Smooth muscle cell (in vitro differentiated cells): ENCODE measurements around the gene PEA15. TPM values are rescaled to one million over a fixed set of nuclear protein-coding genes. Genes with fewer than 3 reads are reported as not detected.

Source experiments
- DNase-seq: peaks from one replicate; lab custom pipeline; 2025; ENCODE audit not compliant: unreplicated experiment; lab: John Stamatoyannopoulos, UW
- H2AFZ ChIP-seq: fragments of 200-600 bp; sonication (generic); 2 replicates; pipeline ENCODE4 v1.6.0; 2016; ENCODE audit warnings: antibody characterized with exemption, low read depth, mild to moderate bottlenecking
- H3F3A ChIP-seq: fragments of 200-600 bp; sonication (generic); 2 replicates; pipeline ENCODE4 v1.6.0; 2017; ENCODE audit warnings: antibody characterized with exemption, low read depth
- H3K27ac ChIP-seq: fragments of 200-600 bp; sonication (generic); 2 replicates; pipeline ENCODE4 v1.5.1; 2016; ENCODE audit warnings: low read depth, mild to moderate bottlenecking
- H3K27me3 ChIP-seq: fragments of 200-600 bp; sonication (generic); 2 replicates; pipeline ENCODE4 v1.6.1; 2016; ENCODE audit warnings: low read depth, mild to moderate bottlenecking
- H3K36me3 ChIP-seq: fragments of 200-600 bp; sonication (generic); 2 replicates; pipeline ENCODE4 v1.5.1; 2016; ENCODE audit warnings: low read depth
- H3K4me1 ChIP-seq: fragments of 200-600 bp; sonication (generic); 2 replicates; pipeline ENCODE4 v1.5.1; 2016; ENCODE audit warnings: low read depth
- H3K4me2 ChIP-seq: fragments of 200-600 bp; sonication (generic); 2 replicates; pipeline ENCODE4 v1.6.0; 2016; ENCODE audit warnings: mild to moderate bottlenecking
- H3K4me3 ChIP-seq: fragments of 200-600 bp; sonication (generic); 2 replicates; pipeline ENCODE4 v1.5.1; 2016; ENCODE audit warnings: mild to moderate bottlenecking
- H3K79me2 ChIP-seq: fragments of 200-600 bp; sonication (generic); 2 replicates; pipeline ENCODE4 v1.6.0; 2016; ENCODE audit warnings: low read depth, mild to moderate bottlenecking
- H3K9ac ChIP-seq: fragments of 200-600 bp; sonication (generic); 2 replicates; pipeline ENCODE4 v1.6.0; 2016; ENCODE audit warnings: low read depth
- H3K9me3 ChIP-seq: fragments of 200-600 bp; sonication (generic); replicated peaks from 2 replicates; pipeline ENCODE4 v1.5.1; 2016; ENCODE audit warnings: low read depth
- H4K20me1 ChIP-seq: fragments of 200-600 bp; sonication (generic); 2 replicates; pipeline ENCODE4 v1.6.0; 2016; ENCODE audit warnings: low read depth
- CTCF ChIP-seq: fragments of 200-600 bp; sonication (generic); IDR thresholded peaks from 2 replicates; pipeline ENCODE4 v1.5.1; 2017; ENCODE audit warnings: borderline replicate concordance, mild to moderate bottlenecking, antibody characterized with exemption; ENCODE audit not compliant: insufficient read depth, poor library complexity, severe bottlenecking
- WGBS: methylation state at CpG from one replicate; pipeline ENCODE4 v1.1.7; 2016; ENCODE audit warnings: low lambda C conversion rate; 5-methylcytosine and 5-hydroxymethylcytosine counted together
- polyA plus RNA-seq: library from polyadenylated mRNA; unstranded; fragments of >200 nt; fragmentation: Nextera tagmentation; extraction: Ambion mirVana; gene quantifications from 2 replicates; pipeline ENCODE4 v1.2.1, GENCODE V29; 2016
- total RNA-seq: library from RNA; depleted of rRNA; stranded (reverse); fragments of >200 nt; gene quantifications from 2 replicates; pipeline ENCODE4 v1.2.3, GENCODE V29; 2014

PEA15 gene
- total and polyA plus RNA-seq, 2 experiments from 2014 or later, result 73.1 to 115 TPM

DNA sequence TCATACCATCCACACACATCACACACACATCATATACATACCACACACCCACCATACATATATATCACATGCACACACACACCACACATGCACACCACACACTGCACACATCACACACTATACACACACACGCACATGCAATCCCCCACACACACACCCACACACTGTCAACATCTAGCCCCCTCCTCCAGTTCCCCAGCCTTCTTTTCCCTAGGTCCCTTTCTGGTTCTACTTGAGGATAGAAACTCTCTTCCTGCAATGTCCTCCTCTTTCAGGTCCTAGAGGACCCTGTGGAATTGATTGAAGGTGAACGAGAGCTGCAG is 10.5 kb upstream of the PEA15 start:
- Histone ChIP-seq H3K4me1 (peaks cover 10% of the 10 kb centered on the region), H2AFZ (no peak overlapping the region), H3K79me2 (no peaks in the 10 kb centered on the region), H3F3A (no peaks in the 10 kb centered on the region), H3K9ac (no peak overlapping the region), H3K9me3 (no peaks in the 10 kb centered on the region), H3K36me3 (no peaks in the 10 kb centered on the region), H3K4me3 (no peak overlapping the region), H3K27ac (no peak overlapping the region), H3K4me2 (no peak overlapping the region), H3K27me3 (peaks cover 8% of the 10 kb centered on the region), H4K20me1 (no peaks in the 10 kb centered on the region)
- no peak for TF ChIP-seq CTCF
- WGBS, result 90% methylated on average over 2 of the region's 2 CpGs
- no peak for DNase-seq

GRCh38 chr1:160196143-160196542 is 9.0 kb upstream of the PEA15 start:
- no peaks in the 10 kb centered on the region for H3F3A ChIP-seq
- WGBS, result 84% methylated on average over 4 of the region's 4 CpGs
- H3K79me2 ChIP-seq, result no peaks in the 10 kb centered on the region
- H3K4me3 ChIP-seq, result no peak overlapping the region
- no peak overlapping the region for H2AFZ ChIP-seq
- H3K9ac ChIP-seq, result no peak overlapping the region
- H3K27ac ChIP-seq, result no peak overlapping the region
- no peaks in the 10 kb centered on the region for H3K9me3 ChIP-seq
- no peaks in the 10 kb centered on the region for H4K20me1 ChIP-seq
- TF ChIP-seq CTCF, result no peak
- H3K4me2 ChIP-seq, result no peak overlapping the region
- H3K4me1 ChIP-seq, result peaks cover 10% of the 10 kb centered on the region
- H3K27me3 ChIP-seq, result peaks cover 8% of the 10 kb centered on the region
- no peak for DNase-seq
- H3K36me3 ChIP-seq, result no peaks in the 10 kb centered on the region

- H3K27me3 ChIP-seq, result peaks cover 8% of the 10 kb centered on the region
- no peaks in the 10 kb centered on the region for H3K9me3 ChIP-seq
- DNase-seq, result no peak
- TF ChIP-seq CTCF, result no peak
- no peak overlapping the region for H2AFZ ChIP-seq
- H3K79me2 ChIP-seq, result no peaks in the 10 kb centered on the region
- no peak overlapping the region for H3K4me3 ChIP-seq
- WGBS, result 96% methylated on average over 4 of the region's 4 CpGs
- H4K20me1 ChIP-seq, result no peaks in the 10 kb centered on the region
- H3F3A ChIP-seq, result no peaks in the 10 kb centered on the region
- no peak overlapping the region for H3K27ac ChIP-seq
- H3K4me1 ChIP-seq, result peaks cover 10% of the 10 kb centered on the region
- no peaks in the 10 kb centered on the region for H3K36me3 ChIP-seq
- H3K9ac ChIP-seq, result no peak overlapping the region
- no peak overlapping the region for H3K4me2 ChIP-seq
Measured at GRCh38 chr1:160197231-160197630, 8.0 kb upstream of the PEA15 start.

- Histone ChIP-seq H3K27me3 (peaks cover under 1% of the 10 kb centered on the region), H4K20me1 (no peaks in the 10 kb centered on the region), H3K4me2 (no peak overlapping the region), H3F3A (no peaks in the 10 kb centered on the region), H3K4me1 (peaks cover 6% of the 10 kb centered on the region), H3K36me3 (no peaks in the 10 kb centered on the region), H3K9ac (no peak overlapping the region), H3K27ac (no peak overlapping the region), H3K79me2 (no peaks in the 10 kb centered on the region), H2AFZ (no peak overlapping the region), H3K4me3 (no peak overlapping the region), H3K9me3 (no peaks in the 10 kb centered on the region)
- no peak for DNase-seq
- TF ChIP-seq CTCF, result no peak
- WGBS, result 97% methylated on average over 4 of the region's 4 CpGs
Measured at GRCh38 chr1:160200786-160201185, 4.4 kb upstream of the PEA15 start.
